Naive thymus-derived CD8-positive, alpha-beta T cell (primary cell): ENCODE measurements around the gene GNAI2. TPM values are rescaled to one million over a fixed set of nuclear protein-coding genes. Genes with fewer than 3 reads are reported as not detected.

Source experiments
- ATAC-seq, 2 donors: fragments of 150-1000 bp; cut with Tn5 transposase in 1 of 2; sonication (Bioruptor Pico), chemical (Tn5 transposase) in 1 of 2; 1 replicate in 1 of 2; 2 replicates in 1 of 2; pipeline ENCODE4 v1.10.0; 2021; ENCODE audit warnings: mild to moderate bottlenecking in 2 of 2, moderate library complexity in 2 of 2
- POLR2A ChIA-PET: fragments of 350-600 bp; sonication (Branson Sonifier 250); formaldehyde crosslinking; loops from one replicate; lab custom pipeline; 2021; ENCODE audit warnings: antibody characterized with exemption; lab: Charles Lee
- DNase-seq, 10 donors: peaks; one replicate each; pipeline versions ENCODE4 v3.0.0 to v3.0.0-alpha.2; 2020 to 2022
- H3K27ac Mint-ChIP-seq, 10 donors: one replicate each; pipeline ENCODE4 v1.8.0; 2020 to 2022; ENCODE audit warnings: mild to moderate bottlenecking in 10 of 10, mixed read lengths in 10 of 10, moderate library complexity in 4 of 10, inconsistent platforms in 1 of 10
- H3K27me3 Mint-ChIP-seq, 5 donors: one replicate each; pipeline ENCODE4 v1.8.0; 2021 to 2022; ENCODE audit warnings: mixed read lengths in 5 of 5
- H3K36me3 Mint-ChIP-seq, 3 donors: one replicate each; pipeline ENCODE4 v1.8.0; 2020 to 2022; ENCODE audit warnings: mixed read lengths in 3 of 3, mild to moderate bottlenecking in 2 of 3, inconsistent platforms in 1 of 3
- H3K4me1 Mint-ChIP-seq, 4 donors: one replicate each; pipeline ENCODE4 v1.8.0; 2021 to 2022; ENCODE audit warnings: mixed read lengths in 4 of 4
- H3K4me3 Mint-ChIP-seq, 10 donors: one replicate each; pipeline ENCODE4 v1.8.0; 2020 to 2022; ENCODE audit warnings: mild to moderate bottlenecking in 10 of 10, mixed read lengths in 10 of 10, moderate library complexity in 6 of 10, inconsistent platforms in 1 of 10
- H3K9me3 Mint-ChIP-seq, 9 donors: one replicate each; pipeline ENCODE4 v1.8.0; 2020 to 2022; ENCODE audit warnings: mixed read lengths in 9 of 9, mild to moderate bottlenecking in 3 of 9, inconsistent platforms in 1 of 9, moderate library complexity in 1 of 9
- polyA plus RNA-seq, 3 donors: library from polyadenylated mRNA; unstranded; fragments of 300-500 nt; fragmentation: Illumina TruSeq; gene quantifications; one replicate each; pipeline ENCODE4 v1.2.3, GENCODE V29; 2021
- total RNA-seq, 8 experiments: library from RNA in 2 of 8; stranded (reverse) in 2 of 8; gene quantifications; one replicate each; pipeline ENCODE4 v1.2.3 and lab custom pipeline; 2021 to 2026

GNAI2 gene
- total and polyA plus RNA-seq, 5 experiments from 2014 or later = 253 to 534 (median 405) TPM

DNA sequence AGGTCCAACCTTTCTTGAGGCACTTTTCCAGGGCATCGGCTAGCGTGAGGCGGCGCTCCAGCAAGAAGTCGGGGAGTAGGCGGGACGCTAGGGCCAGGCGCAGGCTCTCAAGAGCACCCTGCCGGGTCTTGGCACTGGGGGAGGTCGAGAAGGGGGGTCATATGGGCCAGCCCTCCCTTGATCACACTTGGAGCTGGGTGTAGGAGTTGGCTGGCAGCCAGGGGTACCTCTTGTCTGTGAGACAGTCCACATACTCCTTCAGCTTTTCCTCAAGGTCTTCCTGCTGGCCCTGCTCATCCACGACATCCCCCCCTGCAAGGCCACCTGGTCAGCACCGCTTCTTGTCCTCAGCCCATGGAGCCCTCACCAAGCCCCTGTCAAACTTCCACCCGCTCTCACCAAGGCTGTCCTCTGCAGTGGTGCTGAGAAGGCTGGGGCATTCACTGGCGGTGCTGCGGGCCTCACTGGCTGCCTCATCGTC, 54.2 kb downstream of the GNAI2 start:
- Mint-ChIP-seq H3K9me3 (no peaks in the 10 kb centered on the region), H3K27ac (peak overlapping the region in 2 of 10 donors; percentile 5 to 43), H3K4me1 (peaks cover 12 to 27% (median 18%) of the 10 kb centered on the region in 4 donors), H3K27me3 (no peaks in the 10 kb centered on the region), H3K4me3 (peak overlapping the region in 5 of 10 donors; percentile 8 to 68 (median 27)), H3K36me3 (peaks cover 0 to 22% (median 0%) of the 10 kb centered on the region in 3 donors)
- ATAC-seq (no peak), DNase-seq (peak in 1 of 10 donors; percentile 15)
- POLR2A ChIA-PET = interaction anchor here (1.0 to 1.3 kb wide), 2 partner anchors 9 to 47 kb away, joined by 3 to 4 read pairs; no protein-coding TSS in a partner anchor

DNA sequence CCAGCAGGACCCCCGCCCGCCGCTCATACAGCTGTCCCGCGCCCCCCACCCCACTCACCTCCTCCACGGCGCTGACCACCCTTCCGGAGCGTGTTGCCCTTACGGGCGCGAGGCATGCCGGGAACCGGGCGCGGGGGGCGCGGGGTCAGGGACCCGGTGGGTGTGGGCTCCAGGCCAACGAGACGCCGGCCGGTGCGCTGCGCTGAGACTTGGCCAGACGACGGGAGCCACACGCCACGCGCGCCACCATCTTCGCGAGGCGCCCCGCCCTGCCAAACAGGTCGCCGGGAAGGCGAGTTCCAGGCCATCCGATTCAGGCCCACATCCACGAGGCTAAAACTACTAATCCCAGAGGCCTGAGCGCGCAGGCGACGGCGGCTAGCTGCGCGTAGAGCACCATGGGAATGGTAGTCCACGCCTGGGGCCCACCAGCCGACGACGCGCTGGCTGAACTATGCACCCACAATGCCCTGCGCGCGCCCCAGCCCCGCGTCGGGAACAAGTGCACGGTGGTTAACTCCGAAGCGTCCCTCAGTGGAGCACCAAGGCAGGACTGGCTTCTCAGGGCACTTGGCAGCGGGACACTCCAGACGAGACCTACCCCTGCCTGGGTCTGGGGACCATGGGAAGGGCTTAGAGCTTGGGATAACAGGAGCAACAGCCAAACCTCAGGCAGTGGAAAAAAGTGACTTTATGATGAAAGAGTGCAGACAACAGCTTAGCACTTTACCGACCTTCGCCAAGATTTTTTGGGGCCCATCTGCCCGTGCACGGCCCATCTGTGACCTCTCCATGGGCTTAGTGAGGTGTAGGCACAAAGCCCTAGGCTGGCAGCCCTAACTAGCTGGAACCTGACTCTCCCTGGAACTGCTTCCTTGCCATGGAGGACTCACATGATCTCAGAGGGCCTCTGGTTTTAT, 56.4 kb downstream of the GNAI2 start, which contains the start of gene IFRD2:
Gene IFRD2 (minus strand): TSS at position 271 of the 920 bp plus-strand sequence. CDS start 155 bp downstream, at position 116.
- H3K27me3 Mint-ChIP-seq = no peaks in the 10 kb centered on the region
- POLR2A ChIA-PET = interaction anchor here (0.8 to 3.8 kb wide), 20 partner anchors 11 to 1763 kb away, joined by 3 to 26 read pairs (median 6); partner anchors contain the start of genes CYB561D2, GNAI2, HYAL1 and HYAL2
- ATAC-seq = peak; percentile 98 to 99

DNA sequence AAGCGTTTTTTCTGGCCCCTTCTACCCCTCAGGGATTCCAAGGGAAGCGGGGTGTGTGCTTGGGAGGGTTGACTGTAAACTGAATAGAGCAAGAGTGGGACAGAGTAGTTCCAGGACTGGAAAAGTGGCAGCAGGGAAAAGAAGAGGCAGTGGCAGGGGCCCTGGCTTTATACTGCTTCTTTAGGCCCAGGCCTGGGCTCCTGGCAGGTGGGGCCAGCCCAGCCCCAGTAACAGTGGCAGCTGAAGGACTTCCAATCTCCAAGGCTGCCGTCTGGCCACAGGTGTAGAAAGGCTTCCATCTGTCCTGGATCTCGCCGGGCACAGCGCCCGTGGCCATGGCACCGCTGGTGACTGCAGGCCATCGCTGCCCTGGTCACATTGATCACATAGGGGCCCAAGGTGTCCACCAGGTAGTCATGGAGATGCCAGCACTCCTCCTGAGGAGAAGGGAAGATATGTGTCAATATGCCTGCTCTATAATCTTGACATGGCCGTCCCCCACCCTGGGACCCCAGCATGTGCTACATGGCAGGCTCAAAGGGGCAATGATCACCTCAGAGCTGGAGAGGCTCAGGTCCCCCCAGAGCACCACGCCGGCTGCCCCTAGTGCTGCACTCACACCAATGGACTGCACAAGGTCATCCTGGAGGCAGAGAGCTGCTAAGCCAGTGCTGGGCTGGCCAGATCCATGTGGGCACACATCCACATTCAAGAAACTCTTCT, 57.2 kb downstream of the GNAI2 start:
- H3K9me3 Mint-ChIP-seq = no peaks in the 10 kb centered on the region
- peak overlapping the region in 9 of 10 donors; percentile 82 to 95 (median 91) for H3K4me3 Mint-ChIP-seq
- peaks cover 0 to 18% (median 0%) of the 10 kb centered on the region in 3 donors for H3K36me3 Mint-ChIP-seq
- no peaks in the 10 kb centered on the region for H3K27me3 Mint-ChIP-seq
- H3K4me1 Mint-ChIP-seq = peaks cover 19 to 39% (median 27%) of the 10 kb centered on the region in 4 donors
- ATAC-seq = no peak
- DNase-seq = no peak
- POLR2A ChIA-PET = interaction anchor here (0.6 to 3.8 kb wide), 11 partner anchors 10 to 1092 kb away, joined by 3 to 26 read pairs (median 8); partner anchors contain the start of genes CYB561D2, HYAL1, HYAL2 and MANF
- peak overlapping the region; percentile 43 to 99 (median 98) for H3K27ac Mint-ChIP-seq

More for the DNA sequence above, 56.4 kb downstream of the GNAI2 start, which contains the start of gene IFRD2:
- H3K4me1 Mint-ChIP-seq = peaks cover 16 to 31% (median 18%) of the 10 kb centered on the region in 4 donors
- peaks cover 0 to 25% (median 0%) of the 10 kb centered on the region in 3 donors for H3K36me3 Mint-ChIP-seq
- peak within 1 kb of the TSS; percentile 82 to 95 (median 90) for H3K4me3 Mint-ChIP-seq
- peak; percentile 87 to 97 (median 94) for DNase-seq
- no peaks in the 10 kb centered on the region for H3K9me3 Mint-ChIP-seq
- H3K27ac Mint-ChIP-seq = peak within 1 kb of the TSS; percentile 93 to 99 (median 98)

DNA sequence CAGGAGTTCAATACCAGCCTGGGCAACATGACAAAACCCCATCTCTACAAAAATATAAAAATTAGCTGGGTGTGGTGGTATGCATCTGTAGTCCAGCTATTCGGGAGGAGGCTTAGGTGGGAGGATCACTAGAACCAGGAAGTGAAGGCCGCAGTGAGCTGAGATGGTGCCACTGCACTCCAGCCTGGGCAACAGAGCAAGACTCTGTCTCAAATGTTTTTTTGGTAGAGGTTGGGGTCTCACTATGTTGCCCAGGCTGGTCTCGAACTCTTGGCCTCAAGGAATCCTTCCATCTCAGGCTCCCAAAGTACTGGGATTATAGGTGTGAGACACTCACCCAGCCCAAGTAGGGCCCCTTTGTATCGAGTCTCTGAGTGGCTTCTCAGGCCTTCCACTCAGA, 58.1 kb downstream of the GNAI2 start:
- H3K36me3 Mint-ChIP-seq = peaks cover 0 to 10% (median 0%) of the 10 kb centered on the region in 3 donors
- H3K9me3 Mint-ChIP-seq = no peaks in the 10 kb centered on the region
- peaks cover 22 to 42% (median 33%) of the 10 kb centered on the region in 4 donors for H3K4me1 Mint-ChIP-seq
- H3K27ac Mint-ChIP-seq = peak overlapping the region in 1 of 10 donors; percentile 21
- peak overlapping the region in 1 of 10 donors; percentile 42 for H3K4me3 Mint-ChIP-seq
- no peaks in the 10 kb centered on the region for H3K27me3 Mint-ChIP-seq
- POLR2A ChIA-PET = interaction anchor here (3.8 kb wide), 1 partner anchor 43 kb away, joined by 26 read pairs; no protein-coding TSS in a partner anchor
- no peak for ATAC-seq
- DNase-seq = no peak

DNA sequence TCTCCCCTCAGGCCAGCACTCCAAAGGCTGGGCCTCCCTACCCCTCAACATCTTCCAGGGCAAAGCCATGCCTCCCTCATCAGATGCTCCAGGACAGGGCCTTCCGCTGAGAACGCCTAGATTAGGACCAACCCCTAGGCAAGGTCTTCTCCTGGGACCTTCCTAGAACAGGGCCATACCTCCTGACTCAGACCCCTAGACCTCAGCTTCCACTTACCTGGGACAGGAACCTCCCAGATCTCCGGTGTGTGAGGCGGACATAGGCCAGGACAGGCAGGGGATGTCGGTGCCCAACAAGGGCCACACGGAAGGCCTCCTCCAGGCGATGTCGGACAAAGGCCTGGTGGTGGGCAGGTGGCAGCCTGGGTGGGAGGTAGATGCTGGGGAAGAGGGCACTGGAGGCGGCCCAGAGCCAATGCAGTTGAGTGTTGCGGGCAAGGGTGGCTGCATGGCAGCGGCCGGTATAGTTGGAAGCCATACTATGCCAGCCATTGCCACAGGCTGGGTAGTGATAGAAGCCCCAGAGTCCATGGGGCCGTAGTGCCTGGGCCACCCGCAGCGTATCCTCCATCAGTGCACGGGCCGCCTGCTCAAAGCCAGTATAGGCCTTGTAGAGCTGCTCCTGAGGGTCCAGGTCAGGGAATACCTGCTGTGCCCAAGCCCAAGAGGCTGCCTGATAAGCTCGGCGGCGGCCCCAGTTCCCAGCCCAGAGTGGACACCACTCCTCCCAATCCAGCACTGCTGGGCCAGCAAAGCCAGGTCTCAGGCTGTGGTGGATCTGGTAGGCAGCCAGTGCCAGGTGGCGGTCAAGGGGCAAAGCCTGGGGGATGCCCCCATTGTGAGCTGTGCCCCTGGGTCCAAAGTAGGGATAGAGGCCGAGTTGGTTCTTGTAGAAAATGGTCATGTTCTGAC, 58.7 kb downstream of the GNAI2 start:
- H3K4me1 Mint-ChIP-seq = peaks cover 22 to 45% (median 39%) of the 10 kb centered on the region in 4 donors
- H3K36me3 Mint-ChIP-seq = peaks cover 0 to 7% (median 0%) of the 10 kb centered on the region in 3 donors
- H3K9me3 Mint-ChIP-seq = no peaks in the 10 kb centered on the region
- peak overlapping the region in 1 of 10 donors; percentile 21 for H3K27ac Mint-ChIP-seq
- peak overlapping the region in 1 of 10 donors; percentile 42 for H3K4me3 Mint-ChIP-seq
- POLR2A ChIA-PET = interaction anchor here (0.6 to 3.8 kb wide), 3 partner anchors 42 to 56 kb away, joined by 4 to 26 read pairs (median 4); partner anchors contain the start of genes CYB561D2 and NPRL2
- H3K27me3 Mint-ChIP-seq = no peaks in the 10 kb centered on the region
- no peak for ATAC-seq
- no peak for DNase-seq

DNA sequence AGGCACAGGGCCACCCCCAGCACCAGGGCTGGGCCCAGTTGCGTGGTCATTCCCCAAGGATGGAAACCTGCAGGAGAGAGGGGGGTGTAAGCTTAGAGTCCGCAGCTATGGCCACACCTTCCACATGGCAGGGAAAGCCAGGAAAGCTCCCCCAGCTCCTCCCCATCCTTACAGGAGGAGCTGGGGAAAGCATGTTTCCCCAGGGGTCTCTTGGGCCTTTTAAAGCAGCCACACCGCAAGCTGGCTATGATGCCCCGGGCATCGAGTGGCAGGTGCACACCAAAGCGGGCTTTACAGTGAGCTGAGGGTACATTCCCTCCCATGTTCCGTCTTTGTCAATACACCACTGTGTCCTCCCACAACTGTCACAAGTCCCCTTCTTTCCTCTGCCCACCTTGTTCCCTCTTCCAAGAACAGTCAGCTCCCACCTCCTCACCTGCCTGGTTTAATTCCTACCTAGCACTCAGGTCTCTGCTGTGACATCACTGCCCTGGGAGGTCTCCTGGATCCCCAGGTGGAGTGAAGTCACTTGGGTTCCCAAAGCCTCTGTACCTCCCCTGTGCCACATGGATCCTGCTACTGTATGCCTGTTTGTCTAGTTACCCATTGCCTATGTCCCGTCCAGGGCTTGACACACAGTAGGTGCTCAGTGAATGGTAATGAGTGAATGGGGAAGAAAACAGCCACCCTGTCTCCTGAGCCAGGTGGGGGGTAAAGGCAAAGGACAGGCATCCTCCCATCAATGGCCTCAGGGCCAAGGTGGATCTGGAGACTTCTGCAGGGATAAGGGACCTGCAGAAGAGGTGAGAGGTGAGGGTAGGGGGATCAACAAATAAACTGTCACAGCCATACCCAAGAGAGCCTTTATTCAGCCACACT, 59.8 kb downstream of the GNAI2 start:
- H3K4me3 Mint-ChIP-seq = peak overlapping the region in 1 of 10 donors; percentile 20
- POLR2A ChIA-PET = interaction anchor here (0.9 to 1.2 kb wide), 2 partner anchors 26 to 55 kb away, joined by 4 to 5 read pairs; partner anchors contain the start of genes CYB561D2, HYAL2 and NPRL2
- ATAC-seq (no peak), DNase-seq (no peak)
- H3K27me3 Mint-ChIP-seq = no peaks in the 10 kb centered on the region
- no peaks in the 10 kb centered on the region for H3K9me3 Mint-ChIP-seq
- H3K4me1 Mint-ChIP-seq = peaks cover 29 to 51% (median 47%) of the 10 kb centered on the region in 4 donors
- peaks cover 0 to 7% (median 0%) of the 10 kb centered on the region in 3 donors for H3K36me3 Mint-ChIP-seq
- H3K27ac Mint-ChIP-seq = peak overlapping the region in 3 of 10 donors; percentile 61 to 86 (median 74)

DNA sequence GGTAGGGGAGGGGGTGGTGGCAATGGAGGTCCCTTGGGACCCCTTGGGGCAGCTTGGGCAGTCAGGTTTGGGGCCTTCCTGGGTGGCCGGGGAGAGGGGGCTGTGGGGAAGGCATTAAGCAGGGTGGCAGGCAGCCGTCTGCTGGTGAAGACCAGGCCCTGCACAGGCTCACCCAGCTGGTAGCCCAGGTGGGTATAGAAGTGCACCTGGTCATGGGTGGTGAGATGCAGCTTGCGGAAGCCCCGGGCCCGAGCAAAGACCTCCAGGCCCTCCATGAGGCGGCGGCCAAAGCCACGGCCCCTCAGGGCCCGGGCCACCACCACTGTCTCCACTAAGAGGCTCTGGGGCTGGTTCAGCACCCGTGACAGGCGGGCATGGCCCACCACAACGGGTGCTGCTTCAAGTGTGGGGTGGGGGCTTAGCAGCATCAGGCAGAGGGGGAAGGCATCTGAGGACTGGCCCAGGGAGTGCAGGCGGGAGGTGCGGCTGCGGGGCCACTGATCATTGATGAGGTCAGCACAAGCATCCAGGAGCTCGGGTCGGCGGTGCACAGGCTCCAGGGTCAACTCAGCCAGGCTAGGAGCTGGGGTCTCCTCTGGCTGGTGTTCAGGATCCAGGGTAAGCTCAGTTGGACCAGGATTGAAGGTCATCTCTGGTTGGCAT, 60.8 kb downstream of the GNAI2 start:
- H3K27ac Mint-ChIP-seq = peak overlapping the region in 6 of 10 donors; percentile 56 to 99 (median 78)
- POLR2A ChIA-PET = interaction anchor here (0.7 kb wide), 2 partner anchors 40 to 53 kb away, joined by 3 to 4 read pairs; partner anchors contain the start of gene NPRL2
- H3K4me3 Mint-ChIP-seq = peak overlapping the region in 5 of 10 donors; percentile 33 to 68 (median 42)
- H3K4me1 Mint-ChIP-seq = peaks cover 25 to 46% (median 44%) of the 10 kb centered on the region in 4 donors
- H3K9me3 Mint-ChIP-seq = no peaks in the 10 kb centered on the region
- ATAC-seq (no peak), DNase-seq (no peak)
- peaks cover 0 to 6% (median 0%) of the 10 kb centered on the region in 3 donors for H3K36me3 Mint-ChIP-seq
- no peaks in the 10 kb centered on the region for H3K27me3 Mint-ChIP-seq

DNA sequence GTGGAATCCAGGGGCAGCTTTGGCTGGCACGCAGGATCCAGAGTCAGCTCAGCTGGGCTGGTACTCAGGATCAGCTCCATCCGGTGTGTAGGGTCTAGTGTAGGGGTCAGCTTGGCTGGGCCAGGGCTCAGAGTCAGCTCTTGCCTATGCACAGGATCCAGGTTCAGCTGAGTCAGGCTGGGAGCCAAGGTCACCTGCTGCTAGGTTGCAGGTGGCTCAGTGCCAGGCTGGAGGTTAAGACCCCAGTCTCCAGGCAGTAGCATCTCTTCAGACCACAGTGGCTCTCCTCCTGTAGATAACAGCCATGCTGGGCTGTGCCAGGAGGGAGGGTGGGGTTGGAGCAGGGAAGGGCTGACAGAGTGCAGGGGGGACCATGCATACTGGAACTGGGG, 61.4 kb downstream of the GNAI2 start:
- peaks cover 0 to 6% (median 0%) of the 10 kb centered on the region in 3 donors for H3K36me3 Mint-ChIP-seq
- ATAC-seq (no peak), DNase-seq (no peak)
- peak overlapping the region in 6 of 10 donors; percentile 68 to 100 (median 98) for H3K27ac Mint-ChIP-seq
- no peaks in the 10 kb centered on the region for H3K27me3 Mint-ChIP-seq
- peaks cover 25 to 47% (median 42%) of the 10 kb centered on the region in 4 donors for H3K4me1 Mint-ChIP-seq
- no peaks in the 10 kb centered on the region for H3K9me3 Mint-ChIP-seq
- POLR2A ChIA-PET = interaction anchor here (0.7 to 2.9 kb wide), 7 partner anchors 8 to 53 kb away, joined by 3 to 19 read pairs (median 9); partner anchors contain the start of genes CYB561D2 and NPRL2
- H3K4me3 Mint-ChIP-seq = peak overlapping the region in 4 of 10 donors; percentile 95 to 98 (median 96)

DNA sequence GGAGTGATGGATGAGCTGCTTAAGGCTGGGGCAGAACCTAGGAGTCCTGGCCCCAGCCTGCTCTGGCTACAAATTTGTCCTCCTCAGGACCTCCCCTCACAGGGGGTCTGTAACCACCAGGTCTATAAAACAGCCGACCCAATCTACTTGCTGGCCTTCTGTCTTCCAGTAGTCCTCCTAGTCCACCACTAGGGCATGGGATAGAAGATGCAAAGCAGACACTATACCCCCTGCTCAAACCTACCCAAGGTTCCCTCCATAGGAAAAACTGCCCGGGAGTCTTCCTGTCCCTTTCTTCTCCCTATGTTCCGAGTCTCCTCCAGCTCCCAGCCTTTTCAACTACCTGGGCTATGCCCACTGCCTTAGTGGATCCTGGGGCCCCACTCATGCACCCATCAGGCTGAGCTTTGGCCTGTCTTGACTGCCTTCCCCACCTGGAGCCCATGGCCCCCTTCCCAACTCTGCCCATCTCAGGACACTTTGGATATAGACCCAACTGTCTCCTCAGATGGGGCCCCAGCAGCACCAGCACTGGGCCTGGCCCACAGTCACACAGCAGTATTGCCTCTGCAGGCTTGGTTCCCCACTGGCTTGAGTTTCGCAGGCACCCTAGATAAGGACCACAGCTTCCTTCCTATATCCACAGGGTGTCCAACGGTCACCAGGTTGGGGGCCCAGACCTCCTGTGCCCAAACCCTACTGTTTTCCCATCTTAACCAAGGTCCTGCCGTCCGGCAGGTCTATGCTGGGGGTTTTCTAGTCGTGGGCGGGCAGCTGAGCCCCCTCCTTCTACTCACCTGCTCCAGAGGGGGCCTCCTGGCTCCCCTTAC, 62.1 kb downstream of the GNAI2 start:
- DNase-seq (peak in 1 of 10 donors; percentile 17), ATAC-seq (no peak)
- peak overlapping the region; percentile 95 to 99 (median 97) for H3K4me3 Mint-ChIP-seq
- H3K4me1 Mint-ChIP-seq = peaks cover 19 to 44% (median 35%) of the 10 kb centered on the region in 4 donors
- peaks cover 0 to 6% (median 0%) of the 10 kb centered on the region in 3 donors for H3K36me3 Mint-ChIP-seq
- H3K27ac Mint-ChIP-seq = peak overlapping the region in 9 of 10 donors; percentile 75 to 100 (median 99)
- H3K9me3 Mint-ChIP-seq = no peaks in the 10 kb centered on the region
- no peaks in the 10 kb centered on the region for H3K27me3 Mint-ChIP-seq
- POLR2A ChIA-PET = interaction anchor here (0.6 to 3.1 kb wide), 21 partner anchors 9 to 484 kb away, joined by 3 to 44 read pairs (median 9); partner anchors contain the start of genes CYB561D2, GNAI2, HEMK1 and NPRL2
